Head of caudate nucleus (tissue), 42 donors: ENCODE data around the gene GTF3A.
A peak's percentile ranks its signal among the peaks of the same experiment; 100 is the strongest.

Source experiments
- DNase-seq, 42 donors: peaks; one replicate each; pipeline versions ENCODE4 v3.0.0 to v3.0.0-alpha.2; 2020 to 2021; ENCODE audit warnings: mixed read lengths in 7 of 42
- intact Hi-C: fragments of 100-400 bp; cut with DNase I; formaldehyde crosslinking; loops from one replicate; pipeline ENCODE4 v1.15.0; 2022

GTF3A gene

DNA sequence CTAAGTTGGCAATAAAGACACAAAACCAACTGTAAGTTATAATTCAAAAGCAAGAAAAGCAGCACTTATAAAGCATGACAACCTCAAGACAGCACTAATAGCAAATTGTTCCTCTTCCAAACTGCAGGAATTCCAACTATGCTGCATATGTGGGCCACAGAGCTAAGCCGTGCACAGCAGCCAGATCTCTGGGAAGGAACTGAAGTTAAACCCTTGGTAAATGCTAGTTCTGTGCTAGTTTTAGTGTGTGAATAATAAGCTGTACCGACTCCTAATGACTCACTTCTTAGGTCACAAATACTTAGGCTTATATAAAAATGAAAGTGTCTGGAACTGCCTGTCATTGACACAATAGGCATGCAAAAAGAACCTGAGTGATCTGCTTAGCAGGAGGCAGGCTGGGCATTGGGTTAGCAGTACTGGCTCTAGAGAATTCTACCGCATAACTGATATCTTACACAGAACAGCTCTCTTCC, 21.2 kb upstream of the GTF3A start:
- intact Hi-C loops, result no loop called here
- peak in 13 of 42 donors; percentile 17 to 65 (median 40) for DNase-seq

GRCh38 chr13:27403727-27404385, 20.6 kb upstream of the GTF3A start:
- intact Hi-C loops, result no loop called here
- no peak for DNase-seq

GRCh38 chr13:27404680-27405079, 19.7 kb upstream of the GTF3A start:
- DNase-seq, result no peak
- intact Hi-C loops, result no loop called here

DNA sequence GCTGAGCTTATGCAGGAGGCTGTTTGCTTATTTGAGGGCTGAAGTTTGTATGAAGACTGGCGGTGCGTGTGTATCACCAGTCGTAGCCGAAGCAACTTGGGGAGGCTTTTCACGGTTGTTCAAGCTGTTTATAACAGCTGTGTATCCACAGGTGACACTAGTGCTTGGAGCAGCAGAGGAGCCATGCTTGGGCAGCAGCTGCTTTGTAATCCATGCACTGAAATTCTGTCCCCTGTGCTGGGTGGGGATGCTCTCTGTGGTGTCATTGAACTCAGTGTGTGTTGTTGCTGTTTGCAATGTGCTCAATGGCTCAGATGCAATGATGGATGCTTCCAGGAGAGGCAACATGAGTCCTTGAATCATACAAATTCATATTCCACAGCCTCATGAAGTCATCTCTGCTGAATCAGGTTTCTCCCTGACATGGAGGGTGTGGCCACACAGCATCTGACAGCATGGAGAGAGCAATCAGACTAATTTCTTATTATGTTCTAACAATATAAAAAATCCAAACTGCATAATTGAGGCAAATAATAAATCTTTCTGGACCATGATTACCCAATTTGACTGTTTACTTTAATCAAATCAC, 18.8 kb upstream of the GTF3A start:
- peak in 1 of 42 donors; percentile 13 for DNase-seq
- intact Hi-C loops, result no loop called here

- intact Hi-C loops, result no loop called here
- DNase-seq, result peak in 6 of 42 donors; percentile 19 to 54 (median 35)
Measured at GRCh38 chr13:27406178-27406939, 18.1 kb upstream of the GTF3A start.

DNA sequence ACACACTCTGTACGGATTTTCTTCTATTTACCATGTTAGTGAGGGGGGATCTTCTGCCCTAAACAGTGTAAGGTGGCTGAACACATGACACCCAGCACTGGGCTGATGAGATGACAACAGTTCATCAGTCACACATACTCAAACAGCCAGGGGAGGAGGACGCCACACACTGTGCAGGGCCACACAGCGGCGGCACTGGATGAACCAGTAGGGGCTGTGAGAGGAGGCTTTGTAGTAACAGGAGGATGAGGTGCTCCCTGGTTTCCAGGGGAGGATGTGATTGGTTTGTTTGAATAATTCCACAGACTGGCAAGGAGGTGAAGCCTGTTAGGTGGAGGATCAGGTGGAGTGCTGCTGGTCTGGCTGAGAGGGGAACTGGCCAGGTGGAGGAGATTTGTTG, 16.3 kb upstream of the GTF3A start:
- intact Hi-C loops, result no loop called here
- DNase-seq, result no peak

GRCh38 chr13:27409013-27409412, 15.4 kb upstream of the GTF3A start:
- DNase-seq, result no peak
- intact Hi-C loops, result no loop called here

- intact Hi-C loops, result no loop called here
- no peak for DNase-seq
Measured at GRCh38 chr13:27411341-27411740, 13.1 kb upstream of the GTF3A start.

GRCh38 chr13:27415116-27415515, 9.3 kb upstream of the GTF3A start:
- intact Hi-C loops, result no loop called here
- peak in 1 of 42 donors; percentile 23 for DNase-seq

DNA sequence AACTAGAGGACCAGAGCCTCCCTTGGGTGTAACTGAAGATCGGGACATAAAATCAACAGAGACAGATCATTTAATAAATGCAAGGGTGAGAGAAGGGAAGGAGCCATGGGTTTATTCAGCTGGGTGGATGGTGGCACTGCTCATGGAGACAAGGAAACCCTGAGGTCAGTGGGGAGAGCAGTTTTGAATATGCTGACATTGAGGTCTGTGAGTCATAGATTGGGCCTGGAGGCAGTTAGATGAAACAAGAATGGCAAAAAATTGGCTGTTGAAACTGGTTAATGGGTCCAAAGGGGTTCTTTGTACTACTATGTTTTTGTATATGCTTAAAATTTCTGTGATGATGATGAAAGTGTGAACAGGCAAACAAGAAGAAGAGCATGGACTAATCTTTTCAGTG, 5.1 kb upstream of the GTF3A start:
- intact Hi-C loops, result no loop called here
- no peak for DNase-seq

- peak in 1 of 42 donors; percentile 26 for DNase-seq
- intact Hi-C loops, result loop anchor here (10.0 kb wide), 2 partner anchors 46 to 204 kb away; partner anchors contain the start of genes LNX2 and POLR1D
Measured at GRCh38 chr13:27421101-27421871, 3.1 kb upstream of the GTF3A start.

DNA sequence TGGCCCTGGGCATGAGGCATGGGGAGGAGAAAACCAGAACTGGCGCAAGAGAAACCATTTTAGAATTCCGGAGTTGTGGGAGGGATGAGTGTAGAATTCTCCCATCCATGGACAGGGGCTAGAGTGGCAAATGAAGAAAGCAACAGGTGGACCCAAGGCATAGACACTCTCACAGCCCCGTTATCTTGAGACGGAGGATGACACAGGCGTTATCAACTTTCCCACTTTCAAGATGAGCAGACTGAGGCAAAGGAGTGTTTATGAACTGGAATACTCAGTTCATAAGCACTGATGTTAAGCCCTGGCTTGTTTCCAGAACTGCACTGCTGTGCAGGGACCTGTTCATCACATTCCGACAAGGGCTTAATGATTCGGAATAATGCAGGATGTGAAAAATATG, 1.1 kb upstream of the GTF3A start:
- DNase-seq, result peak in 1 of 42 donors; percentile 36
- intact Hi-C loops, result loop anchor here (10.0 kb wide), 2 partner anchors 49 to 201 kb away; partner anchors contain the start of genes LNX2 and POLR1D

GRCh38 chr13:27425158-27425917, 919 bp downstream of the GTF3A start:
- DNase-seq, result peak in 1 of 42 donors; percentile 32
- intact Hi-C loops, result loop anchor here (10.0 kb wide), 2 partner anchors 51 to 199 kb away; partner anchors contain the start of genes LNX2 and POLR1D

- intact Hi-C loops, result loop anchor here (10.0 kb wide), 2 partner anchors 51 to 199 kb away; partner anchors contain the start of genes LNX2 and POLR1D
- DNase-seq, result peak in 36 of 42 donors; percentile 17 to 78 (median 49)
Measured at GRCh38 chr13:27425918-27426630, 1.7 kb downstream of the GTF3A start.

DNA sequence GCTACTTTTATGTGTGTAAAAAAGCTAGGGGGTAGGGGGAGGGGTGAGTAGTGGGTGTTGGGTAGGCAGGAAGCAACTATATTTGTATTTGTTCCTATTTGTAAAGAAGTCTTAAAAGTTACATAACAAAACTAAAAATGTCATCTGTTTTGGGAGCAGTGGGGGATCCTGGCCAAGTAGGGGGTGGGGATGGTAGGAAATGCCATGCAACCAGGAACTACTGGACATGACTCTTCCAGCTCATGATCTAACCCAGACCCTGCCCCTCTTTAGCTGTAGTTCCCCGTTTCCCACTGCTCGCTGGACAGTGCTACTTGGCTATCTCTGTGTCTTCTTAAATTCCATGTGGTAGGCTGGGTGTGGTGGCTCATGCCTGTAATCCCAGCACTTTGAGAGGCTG, 3.2 kb downstream of the GTF3A start:
- intact Hi-C loops, result loop anchor here (10.0 kb wide), 2 partner anchors 53 to 197 kb away; partner anchors contain the start of genes LNX2 and POLR1D

GRCh38 chr13:27428160-27428559, 3.7 kb downstream of the GTF3A start:
- DNase-seq, result peak in 1 of 42 donors; percentile 14
- intact Hi-C loops, result loop anchor here (10.0 kb wide), 2 partner anchors 53 to 197 kb away; partner anchors contain the start of genes LNX2 and POLR1D

More for the DNA sequence above, 3.2 kb downstream of the GTF3A start:
- DNase-seq, result peak in 1 of 42 donors; percentile 35

DNA sequence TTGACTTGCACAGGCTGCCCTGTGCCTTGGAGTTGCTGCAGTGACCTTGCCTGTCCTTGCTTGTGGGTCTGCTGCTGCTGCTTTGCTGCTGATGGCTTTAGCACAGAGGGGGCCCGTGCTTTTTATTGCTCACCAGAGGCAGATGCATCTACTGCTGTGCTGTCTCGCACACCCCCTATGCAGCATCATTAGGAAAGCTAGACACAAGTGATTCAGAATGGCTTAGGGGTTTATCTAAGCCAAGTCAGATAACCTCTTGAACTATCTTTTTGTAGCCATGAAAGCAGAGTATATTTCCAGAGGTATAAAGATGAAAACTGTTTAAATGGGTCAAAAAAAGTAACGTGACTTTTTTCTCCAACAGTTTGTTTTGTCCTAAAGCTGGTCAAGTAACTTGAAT, 7.8 kb downstream of the GTF3A start:
- intact Hi-C loops, result no loop called here
- peak in 1 of 42 donors; percentile 34 for DNase-seq
